ENCODE results near the gene TP53TG5.

TP53TG5 gene

GRCh38 chr20:45322952-45323383, 55.2 kb downstream of the TP53TG5 start:
- no peak for DNase-seq
